Keratinocyte (primary cell): Measurements from ENCODE around the gene IKZF1. TPM values are rescaled to one million over a fixed set of nuclear protein-coding genes. Genes with fewer than 3 reads are reported as not detected.

Source experiments
- DNase-seq: peaks from one replicate; pipeline ENCODE4 v3.0.0-alpha.2; 2011; ENCODE audit warnings: low read depth, missing footprints, low spot score
- FAIRE-seq: peaks from 2 replicates; lab custom pipeline; 2011; peaks lifted over from hg19 to GRCh38; lab: Jason Lieb, UNC
- H2AFZ ChIP-seq: 2 replicates; pipeline ENCODE4 v1.6.0; 2012; ENCODE audit warnings: low read length, control low read depth, inconsistent platforms; ENCODE audit not compliant: control insufficient read depth
- H3K27ac ChIP-seq: 2 replicates; pipeline ENCODE4 v1.5.1; 2011; ENCODE audit warnings: low read length; ENCODE audit not compliant: control insufficient read depth, insufficient read depth
- H3K27me3 ChIP-seq: 3 replicates; pipeline ENCODE4 v1.6.0; 2011; ENCODE audit warnings: low read length; ENCODE audit not compliant: control insufficient read depth, insufficient read depth; ENCODE audit errors: extremely low read depth
- H3K36me3 ChIP-seq, 2 experiments: 2 replicates in 1 of 2; 3 replicates in 1 of 2; pipeline ENCODE4 v1.5.1; 2011; ENCODE audit warnings: low read length in 2 of 2, mild to moderate bottlenecking in 1 of 2; ENCODE audit not compliant: control insufficient read depth in 2 of 2, insufficient read depth in 2 of 2; ENCODE audit errors: extremely low read depth in 1 of 2
- H3K4me1 ChIP-seq: 3 replicates; pipeline ENCODE4 v1.5.1; 2011; ENCODE audit warnings: low read length; ENCODE audit not compliant: control insufficient read depth, insufficient read depth; ENCODE audit errors: extremely low read depth
- H3K4me2 ChIP-seq: 3 replicates; pipeline ENCODE4 v1.6.0; 2011; ENCODE audit warnings: low read depth, low read length; ENCODE audit not compliant: control insufficient read depth, insufficient read depth; ENCODE audit errors: extremely low read depth
- H3K4me3 ChIP-seq, 3 experiments: fragments of 200-600 bp in 1 of 3; sonication (generic) in 1 of 3; 2 replicates in 2 of 3; 3 replicates in 1 of 3; pipeline ENCODE4 v1.5.1; 2011 to 2016; ENCODE audit warnings: low read length in 3 of 3, mild to moderate bottlenecking in 3 of 3, control low read depth in 2 of 3, inconsistent platforms in 1 of 3, low read depth in 1 of 3, mixed read lengths in 1 of 3, mixed run types in 1 of 3, moderate library complexity in 1 of 3; ENCODE audit not compliant: control insufficient read depth in 2 of 3, insufficient read depth in 2 of 3; ENCODE audit errors: extremely low read depth in 1 of 3
- H3K79me2 ChIP-seq: 2 replicates; pipeline ENCODE4 v1.6.0; 2012; ENCODE audit warnings: low read length; ENCODE audit not compliant: control insufficient read depth, insufficient read depth
- H3K9ac ChIP-seq: 3 replicates; pipeline ENCODE4 v1.6.0; 2011; ENCODE audit warnings: low read length; ENCODE audit not compliant: control insufficient read depth, insufficient read depth; ENCODE audit errors: extremely low read depth
- H3K9me1 ChIP-seq: 3 replicates; pipeline ENCODE4 v1.6.0; 2011; ENCODE audit warnings: low read length; ENCODE audit not compliant: control insufficient read depth, insufficient read depth; ENCODE audit errors: extremely low read depth
- H3K9me3 ChIP-seq: 2 replicates; pipeline ENCODE4 v1.5.1; 2012; ENCODE audit warnings: low read depth, low read length; ENCODE audit not compliant: control insufficient read depth
- H4K20me1 ChIP-seq: 3 replicates; pipeline ENCODE4 v1.6.0; 2011; ENCODE audit warnings: low read length; ENCODE audit not compliant: control insufficient read depth, insufficient read depth; ENCODE audit errors: extremely low read depth
- EZH2 ChIP-seq: IDR thresholded peaks from one replicate; pipeline ENCODE4 v1.6.1; 2012; ENCODE audit warnings: inconsistent platforms, mild to moderate bottlenecking, low read length, moderate library complexity
- dilution Hi-C: fragments of 300-500 bp; cut with MboI; formaldehyde crosslinking; loops from one replicate; pipeline ENCODE4 v1.7.0; 2020; ENCODE audit warnings: low sequenced_read_pairs; ENCODE audit not compliant: extremely low pct_ligation_motif_present
- polyA plus RNA-seq, 5 experiments: library from polyadenylated mRNA; depleted of rRNA in 3 of 5; stranded (reverse) in 3 of 5; stranded (forward) in 1 of 5; unstranded in 1 of 5; fragments of >200 nt; gene quantifications; 1 replicate in 1 of 5; 2 replicates in 3 of 5; 3 replicates in 1 of 5; pipeline versions ENCODE4 v1.2.1 to v1.2.3, GENCODE V29; 2011 to 2012; ENCODE audit warnings: missing spikeins in 2 of 5, low read depth in 1 of 5, low replicate concordance in 1 of 5
- TF ChIP-seq, protein P1 (sequence below), 3 experiments: IDR thresholded peaks in 1 of 3; conservative IDR thresholded peaks in 1 of 3; optimal IDR thresholded peaks in 1 of 3; 2 replicates in 2 of 3; 3 replicates in 1 of 3; pipeline versions ENCODE3 to v1.5.1; 2011; ENCODE audit warnings: low read length in 3 of 3, mild to moderate bottlenecking in 3 of 3, moderate library complexity in 2 of 3, control low read depth in 1 of 3, inconsistent platforms in 1 of 3; ENCODE audit not compliant: insufficient read depth in 2 of 3; ENCODE audit errors: extremely low read depth in 1 of 3

IKZF1 gene
- polyA plus RNA-seq, 1 donor (not counting 4 experiments of a cell fraction or from before 2014, with no cell fraction given), result not detected

DNA sequence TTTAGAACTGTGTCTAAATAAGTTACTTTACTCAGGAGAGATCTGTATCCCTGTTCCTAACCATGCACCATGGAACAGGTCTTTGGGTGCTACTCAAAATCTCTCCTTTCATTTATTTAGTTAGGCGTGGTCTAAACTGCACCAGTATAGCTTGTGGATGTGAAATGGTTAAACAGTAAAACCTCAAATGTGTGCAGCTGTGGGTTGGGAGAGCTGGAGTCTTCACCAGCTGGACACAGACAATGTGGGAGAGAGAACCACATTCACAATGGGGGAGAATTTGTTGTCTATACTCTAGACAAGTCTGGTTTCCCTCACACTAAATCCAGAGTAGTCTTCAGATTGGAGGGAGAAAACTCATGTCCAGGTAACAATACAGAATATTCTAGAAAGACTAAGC lies 31.2 kb upstream of the IKZF1 start:
- H3K9me3 ChIP-seq, result no peaks in the 10 kb centered on the region
- dilution Hi-C loops, result no loop called here

DNA sequence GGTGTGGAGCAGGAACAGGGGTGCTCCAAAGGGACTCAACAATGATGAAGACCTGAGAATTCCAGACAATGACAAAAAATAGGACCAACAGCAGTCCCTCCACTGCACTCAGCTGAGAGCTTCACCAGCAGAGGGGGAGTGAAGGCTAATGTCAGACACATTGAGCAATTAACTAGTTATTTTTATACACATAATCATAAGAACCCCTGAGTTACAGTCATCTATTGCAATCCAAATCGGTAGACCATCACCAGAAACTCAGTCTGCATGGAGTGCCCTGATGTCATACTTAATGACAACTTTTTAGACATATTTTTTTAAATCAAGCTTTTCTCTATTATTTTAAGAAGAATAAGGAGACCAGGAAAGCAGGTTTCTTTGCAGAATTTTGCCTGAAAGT lies 30.6 kb upstream of the IKZF1 start:
- Histone ChIP-seq H3K36me3 (no peaks in the 10 kb centered on the region), H3K79me2 (no peaks in the 10 kb centered on the region), H3K4me1 (no peaks in the 10 kb centered on the region), H4K20me1 (no peaks in the 10 kb centered on the region), H3K4me3 (no peak overlapping the region), H3K9me3 (no peaks in the 10 kb centered on the region), H2AFZ (no peak overlapping the region), H3K4me2 (no peak overlapping the region), H3K27ac (no peak overlapping the region), H3K9me1 (no peaks in the 10 kb centered on the region), H3K9ac (no peak overlapping the region), H3K27me3 (no peaks in the 10 kb centered on the region)
- dilution Hi-C loops, result no loop called here
- DNase-seq (no peak), FAIRE-seq (no peak)
- no peak for TF ChIP-seq EZH2
- TF ChIP-seq, protein P1, sequence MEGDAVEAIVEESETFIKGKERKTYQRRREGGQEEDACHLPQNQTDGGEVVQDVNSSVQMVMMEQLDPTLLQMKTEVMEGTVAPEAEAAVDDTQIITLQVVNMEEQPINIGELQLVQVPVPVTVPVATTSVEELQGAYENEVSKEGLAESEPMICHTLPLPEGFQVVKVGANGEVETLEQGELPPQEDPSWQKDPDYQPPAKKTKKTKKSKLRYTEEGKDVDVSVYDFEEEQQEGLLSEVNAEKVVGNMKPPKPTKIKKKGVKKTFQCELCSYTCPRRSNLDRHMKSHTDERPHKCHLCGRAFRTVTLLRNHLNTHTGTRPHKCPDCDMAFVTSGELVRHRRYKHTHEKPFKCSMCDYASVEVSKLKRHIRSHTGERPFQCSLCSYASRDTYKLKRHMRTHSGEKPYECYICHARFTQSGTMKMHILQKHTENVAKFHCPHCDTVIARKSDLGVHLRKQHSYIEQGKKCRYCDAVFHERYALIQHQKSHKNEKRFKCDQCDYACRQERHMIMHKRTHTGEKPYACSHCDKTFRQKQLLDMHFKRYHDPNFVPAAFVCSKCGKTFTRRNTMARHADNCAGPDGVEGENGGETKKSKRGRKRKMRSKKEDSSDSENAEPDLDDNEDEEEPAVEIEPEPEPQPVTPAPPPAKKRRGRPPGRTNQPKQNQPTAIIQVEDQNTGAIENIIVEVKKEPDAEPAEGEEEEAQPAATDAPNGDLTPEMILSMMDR (optimal IDR thresholded peaks at IDR 0.05 in 1 of 3, IDR thresholded peaks at IDR 0.05 in 1 of 3, conservative IDR thresholded peaks at IDR 0.05 in 1 of 3; ENCODE audit: extremely low read depth in 1 of 3, insufficient read depth in 2 of 3, low read length in 3 of 3), result no peak

More for the DNA sequence above, 31.2 kb upstream of the IKZF1 start:
- no peak overlapping the region for H2AFZ ChIP-seq
- no peaks in the 10 kb centered on the region for H3K9me1 ChIP-seq
- TF ChIP-seq, protein P1 (optimal IDR thresholded peaks at IDR 0.05 in 1 of 3, IDR thresholded peaks at IDR 0.05 in 1 of 3, conservative IDR thresholded peaks at IDR 0.05 in 1 of 3; ENCODE audit: extremely low read depth in 1 of 3, insufficient read depth in 2 of 3, low read length in 3 of 3), result no peak
- TF ChIP-seq EZH2, result no peak
- H3K4me1 ChIP-seq, result no peaks in the 10 kb centered on the region
- H3K79me2 ChIP-seq, result no peaks in the 10 kb centered on the region
- no peaks in the 10 kb centered on the region for H4K20me1 ChIP-seq
- FAIRE-seq (no peak), DNase-seq (no peak)
- H3K4me2 ChIP-seq, result no peak overlapping the region
- H3K36me3 ChIP-seq, result no peaks in the 10 kb centered on the region
- H3K27me3 ChIP-seq, result no peaks in the 10 kb centered on the region
- no peak overlapping the region for H3K4me3 ChIP-seq
- H3K27ac ChIP-seq, result no peak overlapping the region
- no peak overlapping the region for H3K9ac ChIP-seq
